ENCODE data around the gene RNU7-1. TPM values are rescaled to one million over a fixed set of nuclear protein-coding genes. Genes with fewer than 3 reads are reported as not detected.

RNU7-1 gene
- total RNA-seq, 1 donor from 2014 or later, result not detected

- Histone ChIP-seq H3K9me3 (no peaks in the 10 kb centered on the region), H3K27ac (no peak overlapping the region), H3K4me3 (peak overlapping the region; percentile 27 to 29), H3K27me3 (no peaks in the 10 kb centered on the region), H3K4me1 (peaks cover 0 to 19% of the 10 kb centered on the region in 2 donors), H3K36me3 (peaks cover 6 to 16% of the 10 kb centered on the region in 2 donors)
- intact Hi-C loops (cut with DNase I), result loop anchor here (1.0 kb wide), 1 partner anchor 18 kb away; no protein-coding TSS in a partner anchor
- TF ChIP-seq CTCF (IDR thresholded peaks at IDR 0.05), result no peak
- no peak for DNase-seq (ENCODE audit: low spot score in 2 of 2)
These were observed 3.3 kb downstream of the RNU7-1 start for GRCh38 chr12:6946920-6947374.

GRCh38 chr12:6947615-6948014 is 4.0 kb downstream of the RNU7-1 start:
- Histone ChIP-seq H3K27me3 (no peaks in the 10 kb centered on the region), H3K4me3 (no peak overlapping the region), H3K9me3 (no peaks in the 10 kb centered on the region), H3K4me1 (peaks cover 0 to 17% of the 10 kb centered on the region in 2 donors), H3K36me3 (peaks cover 6 to 15% of the 10 kb centered on the region in 2 donors), H3K27ac (no peak overlapping the region)
- no peak for DNase-seq (ENCODE audit: low spot score in 2 of 2)
- no peak for TF ChIP-seq CTCF (IDR thresholded peaks at IDR 0.05)
- intact Hi-C loops (cut with DNase I), result no loop called here

GRCh38 chr12:6948873-6949594 is 5.4 kb downstream of the RNU7-1 start:
- H3K27me3 ChIP-seq, result no peaks in the 10 kb centered on the region
- DNase-seq (ENCODE audit: low spot score in 2 of 2), result no peak
- no peak overlapping the region for H3K27ac ChIP-seq
- H3K4me1 ChIP-seq, result peaks cover 0 to 11% of the 10 kb centered on the region in 2 donors
- peaks cover 6 to 15% of the 10 kb centered on the region in 2 donors for H3K36me3 ChIP-seq
- H3K9me3 ChIP-seq, result no peaks in the 10 kb centered on the region
- intact Hi-C loops (cut with DNase I), result no loop called here
- no peak for TF ChIP-seq CTCF (IDR thresholded peaks at IDR 0.05)
- no peak overlapping the region for H3K4me3 ChIP-seq

- no peaks in the 10 kb centered on the region for H3K9me3 ChIP-seq
- no peak overlapping the region for H3K4me3 ChIP-seq
- TF ChIP-seq CTCF (IDR thresholded peaks at IDR 0.05), result no peak
- H3K36me3 ChIP-seq, result peaks cover 6 to 14% of the 10 kb centered on the region in 2 donors
- no peak overlapping the region for H3K27ac ChIP-seq
- peaks cover 0 to 3% of the 10 kb centered on the region in 2 donors for H3K4me1 ChIP-seq
- no peak for DNase-seq (ENCODE audit: low spot score in 2 of 2)
- intact Hi-C loops (cut with DNase I), result no loop called here
- no peaks in the 10 kb centered on the region for H3K27me3 ChIP-seq
These were observed 6.8 kb downstream of the RNU7-1 start for GRCh38 chr12:6950401-6950801.

- H3K36me3 ChIP-seq, result peaks cover 3 to 8% of the 10 kb centered on the region in 2 donors
- intact Hi-C loops (cut with DNase I), result no loop called here
- peak in 1 of 2 donors; percentile 77 for DNase-seq (ENCODE audit: low spot score in 2 of 2)
- H3K4me1 ChIP-seq, result no peaks in the 10 kb centered on the region
- no peak for TF ChIP-seq CTCF (IDR thresholded peaks at IDR 0.05)
- H3K9me3 ChIP-seq, result no peaks in the 10 kb centered on the region
- H3K4me3 ChIP-seq, result peak within 1 kb of the TSS in 1 of 2 donors; percentile 57
- H3K27ac ChIP-seq, result peak within 1 kb of the TSS; percentile 38 to 39
- no peaks in the 10 kb centered on the region for H3K27me3 ChIP-seq
These were observed 7.4 kb downstream of the RNU7-1 start, which contains the start of gene PTPN6 for GRCh38 chr12:6950811-6951540. Gene PTPN6, plus strand, starts transcription at chr12:6951356. Its CDS starts 157 bp downstream, at chr12:6951513.
